Measurements from ENCODE around the gene GPSM1.

GPSM1 gene

GRCh38 chr9:136341042-136341655 lies 13.8 kb downstream of the GPSM1 start:
- TF ChIP-seq ZNF274 (IDR thresholded peaks at IDR 0.05; ENCODE audit: low read depth, low read length) = no peak
- H3K4me3 ChIP-seq (ENCODE audit: low read length) = no peak overlapping the region

GRCh38 chr9:136341769-136342168 lies 14.4 kb downstream of the GPSM1 start:
- H3K4me3 ChIP-seq (ENCODE audit: low read length) = no peak overlapping the region
- no peak for TF ChIP-seq ZNF274 (IDR thresholded peaks at IDR 0.05; ENCODE audit: low read depth, low read length)

GRCh38 chr9:136342181-136343120 lies 15.1 kb downstream of the GPSM1 start:
- no peak for TF ChIP-seq ZNF274 (IDR thresholded peaks at IDR 0.05; ENCODE audit: low read depth, low read length)
- H3K4me3 ChIP-seq (ENCODE audit: low read length) = no peak overlapping the region

- no peak for TF ChIP-seq ZNF274 (IDR thresholded peaks at IDR 0.05; ENCODE audit: low read depth, low read length)
These were observed 16.0 kb downstream of the GPSM1 start for GRCh38 chr9:136343121-136343883.

GRCh38 chr9:136343884-136344269 lies 16.5 kb downstream of the GPSM1 start:
- H3K4me3 ChIP-seq (ENCODE audit: low read length) = no peak overlapping the region
- no peak for TF ChIP-seq ZNF274 (IDR thresholded peaks at IDR 0.05; ENCODE audit: low read depth, low read length)

More at GRCh38 chr9:136343121-136343883, 16.0 kb downstream of the GPSM1 start:
- no peak overlapping the region for H3K4me3 ChIP-seq (ENCODE audit: low read length)

GRCh38 chr9:136344544-136345280 lies 17.4 kb downstream of the GPSM1 start:
- H3K4me3 ChIP-seq (ENCODE audit: low read length) = no peak overlapping the region
- no peak for TF ChIP-seq ZNF274 (IDR thresholded peaks at IDR 0.05; ENCODE audit: low read depth, low read length)

GRCh38 chr9:136345281-136346156 lies 18.2 kb downstream of the GPSM1 start:
- no peak overlapping the region for H3K4me3 ChIP-seq (ENCODE audit: low read length)
- no peak for TF ChIP-seq ZNF274 (IDR thresholded peaks at IDR 0.05; ENCODE audit: low read depth, low read length)

GRCh38 chr9:136346157-136346481 lies 18.8 kb downstream of the GPSM1 start:
- TF ChIP-seq ZNF274 (IDR thresholded peaks at IDR 0.05; ENCODE audit: low read depth, low read length) = no peak
- H3K4me3 ChIP-seq (ENCODE audit: low read length) = no peak overlapping the region

- H3K4me3 ChIP-seq (ENCODE audit: low read length) = no peak overlapping the region
- no peak for TF ChIP-seq ZNF274 (IDR thresholded peaks at IDR 0.05; ENCODE audit: low read depth, low read length)
These were observed 19.7 kb downstream of the GPSM1 start for GRCh38 chr9:136346927-136347465.

GRCh38 chr9:136347472-136348256 lies 20.3 kb downstream of the GPSM1 start:
- no peak overlapping the region for H3K4me3 ChIP-seq (ENCODE audit: low read length)
- no peak for TF ChIP-seq ZNF274 (IDR thresholded peaks at IDR 0.05; ENCODE audit: low read depth, low read length)

- no peak overlapping the region for H3K4me3 ChIP-seq (ENCODE audit: low read length)
- no peak for TF ChIP-seq ZNF274 (IDR thresholded peaks at IDR 0.05; ENCODE audit: low read depth, low read length)
These were observed 21.4 kb downstream of the GPSM1 start for GRCh38 chr9:136348691-136349090.

- H3K4me3 ChIP-seq (ENCODE audit: low read length) = no peak overlapping the region
- no peak for TF ChIP-seq ZNF274 (IDR thresholded peaks at IDR 0.05; ENCODE audit: low read depth, low read length)
These were observed 22.2 kb downstream of the GPSM1 start for GRCh38 chr9:136349546-136349945.

Data from GM08714 (cell line).